ENCODE results near the gene C4orf50.

DNA sequence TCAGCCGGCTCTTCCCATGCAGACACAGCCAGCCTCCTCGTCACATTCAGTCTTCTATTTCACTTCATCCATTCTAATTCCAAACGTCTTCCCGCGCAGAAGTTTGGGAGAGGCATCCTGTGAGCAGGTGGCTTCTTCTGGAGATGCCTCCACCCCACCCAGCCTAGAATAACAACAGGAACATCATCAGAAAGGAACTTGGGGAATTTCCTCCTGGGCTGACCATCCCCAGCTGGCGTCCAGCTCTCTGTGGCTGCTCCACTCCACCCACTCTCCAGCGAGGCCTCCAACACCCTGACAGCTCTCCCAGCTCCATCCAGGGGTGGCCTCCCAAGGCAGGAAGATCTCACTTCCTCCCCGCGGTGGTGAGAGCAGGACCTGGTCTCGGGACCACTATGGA is 5.5 kb upstream of the C4orf50 start:
- TF ChIP-seq, protein P1, sequence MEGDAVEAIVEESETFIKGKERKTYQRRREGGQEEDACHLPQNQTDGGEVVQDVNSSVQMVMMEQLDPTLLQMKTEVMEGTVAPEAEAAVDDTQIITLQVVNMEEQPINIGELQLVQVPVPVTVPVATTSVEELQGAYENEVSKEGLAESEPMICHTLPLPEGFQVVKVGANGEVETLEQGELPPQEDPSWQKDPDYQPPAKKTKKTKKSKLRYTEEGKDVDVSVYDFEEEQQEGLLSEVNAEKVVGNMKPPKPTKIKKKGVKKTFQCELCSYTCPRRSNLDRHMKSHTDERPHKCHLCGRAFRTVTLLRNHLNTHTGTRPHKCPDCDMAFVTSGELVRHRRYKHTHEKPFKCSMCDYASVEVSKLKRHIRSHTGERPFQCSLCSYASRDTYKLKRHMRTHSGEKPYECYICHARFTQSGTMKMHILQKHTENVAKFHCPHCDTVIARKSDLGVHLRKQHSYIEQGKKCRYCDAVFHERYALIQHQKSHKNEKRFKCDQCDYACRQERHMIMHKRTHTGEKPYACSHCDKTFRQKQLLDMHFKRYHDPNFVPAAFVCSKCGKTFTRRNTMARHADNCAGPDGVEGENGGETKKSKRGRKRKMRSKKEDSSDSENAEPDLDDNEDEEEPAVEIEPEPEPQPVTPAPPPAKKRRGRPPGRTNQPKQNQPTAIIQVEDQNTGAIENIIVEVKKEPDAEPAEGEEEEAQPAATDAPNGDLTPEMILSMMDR (conservative IDR thresholded peaks at IDR 0.05), result no peak
- TF ChIP-seq EZH2 (IDR thresholded peaks at IDR 0.05; ENCODE audit: low read depth), result no peak

Data from PC-9 (cell line).